OCI-LY7 (cell line): ENCODE measurements around the gene RAD51B.

Experiments
- EZH2phosphoT487 ChIP-seq: fragments of 200-600 bp; sonication (generic); IDR thresholded peaks from 2 replicates; pipeline ENCODE4 v1.6.1; 2018; ENCODE audit warnings: low read depth, borderline replicate concordance, mild to moderate bottlenecking, mixed run types, antibody characterized with exemption, low read length, moderate library complexity, mixed read lengths
- TF ChIP-seq, protein P1 (sequence below): fragments of 200-600 bp; sonication (generic); conservative IDR thresholded peaks from 2 replicates; pipeline ENCODE4 v1.5.1; 2014; ENCODE audit warnings: mild to moderate bottlenecking, antibody characterized with exemption, low read length, moderate library complexity, mixed read lengths

DNA sequence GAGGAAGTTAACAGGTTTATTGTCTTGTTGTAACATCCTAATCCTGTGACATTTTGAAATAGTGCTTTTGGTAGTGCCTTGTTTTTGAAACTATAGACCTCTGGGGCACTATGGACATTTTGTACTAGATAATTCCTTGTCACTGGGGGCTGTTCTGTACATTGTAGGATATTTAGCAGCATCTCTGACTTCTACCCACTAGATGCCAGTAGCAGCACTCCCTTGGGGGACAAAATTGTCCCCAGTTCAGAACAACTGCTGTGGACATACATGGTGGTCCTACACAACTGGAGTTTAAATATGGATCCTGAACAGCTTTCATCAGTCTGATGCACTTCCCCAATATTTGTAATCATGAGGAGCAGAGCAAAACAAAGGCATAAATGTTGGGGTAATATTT, 264.7 kb downstream of the RAD51B start:
- TF ChIP-seq, protein P1, sequence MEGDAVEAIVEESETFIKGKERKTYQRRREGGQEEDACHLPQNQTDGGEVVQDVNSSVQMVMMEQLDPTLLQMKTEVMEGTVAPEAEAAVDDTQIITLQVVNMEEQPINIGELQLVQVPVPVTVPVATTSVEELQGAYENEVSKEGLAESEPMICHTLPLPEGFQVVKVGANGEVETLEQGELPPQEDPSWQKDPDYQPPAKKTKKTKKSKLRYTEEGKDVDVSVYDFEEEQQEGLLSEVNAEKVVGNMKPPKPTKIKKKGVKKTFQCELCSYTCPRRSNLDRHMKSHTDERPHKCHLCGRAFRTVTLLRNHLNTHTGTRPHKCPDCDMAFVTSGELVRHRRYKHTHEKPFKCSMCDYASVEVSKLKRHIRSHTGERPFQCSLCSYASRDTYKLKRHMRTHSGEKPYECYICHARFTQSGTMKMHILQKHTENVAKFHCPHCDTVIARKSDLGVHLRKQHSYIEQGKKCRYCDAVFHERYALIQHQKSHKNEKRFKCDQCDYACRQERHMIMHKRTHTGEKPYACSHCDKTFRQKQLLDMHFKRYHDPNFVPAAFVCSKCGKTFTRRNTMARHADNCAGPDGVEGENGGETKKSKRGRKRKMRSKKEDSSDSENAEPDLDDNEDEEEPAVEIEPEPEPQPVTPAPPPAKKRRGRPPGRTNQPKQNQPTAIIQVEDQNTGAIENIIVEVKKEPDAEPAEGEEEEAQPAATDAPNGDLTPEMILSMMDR: peak; percentile 49
- TF ChIP-seq EZH2phosphoT487: no peak
